PFSK-1 (cell line): ENCODE data around the gene SH3BP5. TPM values are rescaled to one million over a fixed set of nuclear protein-coding genes. Genes with fewer than 3 reads are reported as not detected.
A peak's percentile ranks its signal among the peaks of the same experiment; 100 is the strongest.

Experiments used
- FOXP2 ChIP-seq: optimal IDR thresholded peaks from 2 replicates; pipeline ENCODE3; 2011; ENCODE audit warnings: borderline replicate concordance, control low read depth, inconsistent platforms; ENCODE audit not compliant: insufficient read depth; ENCODE audit errors: extremely low read length, extremely low read depth
- POLR2AphosphoS5 ChIP-seq: IDR thresholded peaks from 2 replicates; pipeline ENCODE4 v1.6.1; 2012; ENCODE audit warnings: low read depth, mild to moderate bottlenecking, control low read depth, low read length, moderate library complexity
- SIN3A ChIP-seq: IDR thresholded peaks from 2 replicates; pipeline ENCODE4 v1.6.1; 2012; ENCODE audit warnings: mild to moderate bottlenecking, low read length, moderate library complexity, borderline replicate concordance; ENCODE audit not compliant: insufficient read depth
- TAF1 ChIP-seq: IDR thresholded peaks from 2 replicates; pipeline ENCODE4 v1.6.1; 2012; ENCODE audit warnings: low read length, control low read depth, borderline replicate concordance; ENCODE audit not compliant: insufficient read depth
- polyA plus RNA-seq: library from polyadenylated mRNA; unstranded; fragments of >200 nt; gene quantifications from one replicate; pipeline ENCODE4 v1.2.1, GENCODE V29; 2012; ENCODE audit warnings: low read depth, missing spikeins; ENCODE audit not compliant: insufficient read length
- TF ChIP-seq, protein P1 (sequence below), 2 experiments: IDR thresholded peaks; 2 replicates each; pipeline versions ENCODE4 v1.6.1 to v1.8.0; 2011 to 2012; ENCODE audit warnings: low read depth in 2 of 2, low read length in 2 of 2, control low read depth in 1 of 2, inconsistent platforms in 1 of 2, mild to moderate bottlenecking in 1 of 2, moderate library complexity in 1 of 2; ENCODE audit not compliant: insufficient read depth in 1 of 2

Gene SH3BP5
- 58.7 TPM for polyA plus RNA-seq

GRCh38 chr3:15332405-15333098 is at the start of gene SH3BP5:
Gene SH3BP5, minus strand, starts transcription at chr3:15332586. Its CDS starts 178 bp downstream, at chr3:15332408.
- TF ChIP-seq FOXP2 (peak; percentile 63), TAF1 (no peak)

DNA sequence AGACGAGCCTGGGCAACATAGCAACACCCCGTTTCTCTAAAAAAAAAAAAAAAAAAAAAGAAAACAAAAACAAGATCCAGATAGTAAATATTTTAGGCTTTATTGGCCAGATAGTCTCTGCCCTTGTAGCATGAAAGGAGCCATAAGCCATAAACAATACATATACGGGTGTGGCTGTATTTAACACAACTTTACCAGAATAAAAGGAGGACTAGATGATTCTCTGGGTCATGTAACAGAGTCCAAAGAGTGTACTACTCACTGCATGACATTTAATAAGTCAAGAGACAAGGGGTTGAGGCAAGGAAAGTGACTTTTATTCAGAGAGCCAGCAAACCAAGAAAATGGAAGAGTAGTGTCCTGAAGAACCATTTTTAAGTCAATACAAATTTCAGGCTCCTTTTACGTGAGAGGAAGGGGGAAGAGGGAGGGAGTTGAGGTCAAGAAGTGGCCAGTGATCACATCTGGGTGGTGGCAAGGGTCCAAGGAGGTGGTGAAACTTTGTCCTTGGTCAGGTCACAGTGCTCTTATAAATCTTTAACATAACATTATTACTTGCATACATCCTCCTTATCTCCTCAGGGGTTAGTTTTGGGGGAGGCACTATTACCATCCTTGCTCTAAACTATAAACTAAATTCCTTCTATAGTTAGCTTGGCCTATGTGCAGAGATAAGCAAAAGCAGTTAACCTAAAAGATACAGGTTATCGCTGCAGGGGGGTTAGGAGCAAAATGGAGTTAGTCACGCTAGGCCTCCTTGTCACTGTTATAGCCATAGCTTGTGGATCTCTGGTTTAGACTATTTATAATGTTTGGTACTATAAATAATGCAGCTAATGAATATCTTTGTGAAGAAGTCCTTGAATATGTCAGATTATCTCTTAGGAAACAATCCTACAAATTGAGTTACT is 48.8 kb upstream of the SH3BP5 start:
- no peak for TF ChIP-seq POLR2AphosphoS5
- no peak for TF ChIP-seq TAF1
- no peak for TF ChIP-seq SIN3A
- TF ChIP-seq, protein P1, sequence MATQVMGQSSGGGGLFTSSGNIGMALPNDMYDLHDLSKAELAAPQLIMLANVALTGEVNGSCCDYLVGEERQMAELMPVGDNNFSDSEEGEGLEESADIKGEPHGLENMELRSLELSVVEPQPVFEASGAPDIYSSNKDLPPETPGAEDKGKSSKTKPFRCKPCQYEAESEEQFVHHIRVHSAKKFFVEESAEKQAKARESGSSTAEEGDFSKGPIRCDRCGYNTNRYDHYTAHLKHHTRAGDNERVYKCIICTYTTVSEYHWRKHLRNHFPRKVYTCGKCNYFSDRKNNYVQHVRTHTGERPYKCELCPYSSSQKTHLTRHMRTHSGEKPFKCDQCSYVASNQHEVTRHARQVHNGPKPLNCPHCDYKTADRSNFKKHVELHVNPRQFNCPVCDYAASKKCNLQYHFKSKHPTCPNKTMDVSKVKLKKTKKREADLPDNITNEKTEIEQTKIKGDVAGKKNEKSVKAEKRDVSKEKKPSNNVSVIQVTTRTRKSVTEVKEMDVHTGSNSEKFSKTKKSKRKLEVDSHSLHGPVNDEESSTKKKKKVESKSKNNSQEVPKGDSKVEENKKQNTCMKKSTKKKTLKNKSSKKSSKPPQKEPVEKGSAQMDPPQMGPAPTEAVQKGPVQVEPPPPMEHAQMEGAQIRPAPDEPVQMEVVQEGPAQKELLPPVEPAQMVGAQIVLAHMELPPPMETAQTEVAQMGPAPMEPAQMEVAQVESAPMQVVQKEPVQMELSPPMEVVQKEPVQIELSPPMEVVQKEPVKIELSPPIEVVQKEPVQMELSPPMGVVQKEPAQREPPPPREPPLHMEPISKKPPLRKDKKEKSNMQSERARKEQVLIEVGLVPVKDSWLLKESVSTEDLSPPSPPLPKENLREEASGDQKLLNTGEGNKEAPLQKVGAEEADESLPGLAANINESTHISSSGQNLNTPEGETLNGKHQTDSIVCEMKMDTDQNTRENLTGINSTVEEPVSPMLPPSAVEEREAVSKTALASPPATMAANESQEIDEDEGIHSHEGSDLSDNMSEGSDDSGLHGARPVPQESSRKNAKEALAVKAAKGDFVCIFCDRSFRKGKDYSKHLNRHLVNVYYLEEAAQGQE (IDR thresholded peaks at IDR 0.05; ENCODE audit: insufficient read depth in 1 of 2, low read depth in 2 of 2, low read length in 2 of 2): no peak
- TF ChIP-seq FOXP2: no peak

GRCh38 chr3:15377961-15378791 is 45.8 kb upstream of the SH3BP5 start:
- TF ChIP-seq FOXP2: no peak
- peak; percentile 76; the same call in 1 of the 2 replicates for TF ChIP-seq SIN3A

- TF ChIP-seq FOXP2: no peak
- TF ChIP-seq, protein P1 (IDR thresholded peaks at IDR 0.05; ENCODE audit: insufficient read depth in 1 of 2, low read depth in 2 of 2, low read length in 2 of 2): no peak
- TF ChIP-seq SIN3A: no peak
- TF ChIP-seq TAF1: no peak
Measured at GRCh38 chr3:15375461-15376000, 43.1 kb upstream of the SH3BP5 start.

DNA sequence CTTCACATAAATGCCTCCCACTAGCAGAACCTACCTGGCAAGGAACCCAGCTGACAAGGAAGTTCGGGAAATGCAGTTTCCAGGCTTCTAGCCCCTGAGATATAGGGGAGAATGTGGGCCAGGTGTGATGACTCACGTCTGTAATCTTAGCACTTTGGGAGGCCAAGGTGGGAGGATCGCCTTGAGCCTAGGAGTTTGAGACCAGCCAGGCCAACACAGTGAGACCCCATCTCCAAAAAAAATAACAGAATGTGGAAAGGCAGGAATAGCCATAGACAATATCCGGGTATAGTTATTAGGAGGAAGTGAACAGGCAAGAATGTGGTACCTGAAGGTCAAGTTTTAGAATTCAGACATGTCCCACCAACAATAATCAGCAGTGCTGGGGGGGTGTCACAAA is 40.5 kb upstream of the SH3BP5 start:
- no peak for TF ChIP-seq SIN3A
- TF ChIP-seq POLR2AphosphoS5: no peak
- TF ChIP-seq TAF1: no peak
- TF ChIP-seq FOXP2: no peak
- TF ChIP-seq, protein P1 (IDR thresholded peaks at IDR 0.05; ENCODE audit: insufficient read depth in 1 of 2, low read depth in 2 of 2, low read length in 2 of 2): no peak
